ENCODE results near the gene MRPS18A. TPM values are rescaled to one million over a fixed set of nuclear protein-coding genes. Genes with fewer than 3 reads are reported as not detected.

The MRPS18A gene
- total and polyA plus RNA-seq, 2 of the 13 experiments (the other 11 are each of a cell fraction or from before 2014, with no cell fraction given): 87.8 to 89.1 TPM

GRCh38 chr6:43687437-43688347, at the start of gene MRPS18A (continued):
- TF ChIP-seq ATF2 (CRISPR knock-in tag; IDR thresholded peaks at IDR 0.05) (peak; percentile 48; the same call in 1 of the 2 replicates), ZSCAN22 (CRISPR knock-in tag; IDR thresholded peaks at IDR 0.05) (0 out of 2 replicates have a peak, but pooled peaks have one; percentile 21), EZH2 (conservative IDR thresholded peaks at IDR 0.05; ENCODE audit: low read depth, low read length) (no peak), RARA (CRISPR knock-in tag; IDR thresholded peaks at IDR 0.05) (peak; percentile 68), KLF11 (CRISPR knock-in tag; IDR thresholded peaks at IDR 0.05) (peak; percentile 87; the same call in 1 of the 2 replicates), TBL1XR1 (IDR thresholded peaks at IDR 0.05; ENCODE audit: borderline replicate concordance, low read length, partially characterized antibody) (no peak), ZMYM3 (CRISPR knock-in tag; IDR thresholded peaks at IDR 0.05) (no peak), HHEX (CRISPR knock-in tag; IDR thresholded peaks at IDR 0.05) (no peak), NAIF1 (CRISPR knock-in tag; IDR thresholded peaks at IDR 0.05; ENCODE audit: borderline replicate concordance) (0 out of 2 replicates have a peak, but pooled peaks have one; percentile 22), POLR2A (IDR thresholded peaks at IDR 0.05; ENCODE audit: insufficient read depth in 1 of 2, low read depth in 2 of 2, low read length in 2 of 2) (peak; percentile 80 to 82), RBFOX2 (IDR thresholded peaks at IDR 0.05; ENCODE audit: low read depth, low read length) (peak; percentile 87), HNRNPLL (IDR thresholded peaks at IDR 0.05; ENCODE audit: low read depth, low read length, poor library complexity, severe bottlenecking) (peak; percentile 84), ZNF564 (CRISPR knock-in tag; IDR thresholded peaks at IDR 0.05) (no peak), ZNF766 (CRISPR knock-in tag; IDR thresholded peaks at IDR 0.05; ENCODE audit: borderline replicate concordance) (no peak), ZNF597 (CRISPR knock-in tag; IDR thresholded peaks at IDR 0.05) (no peak), ZNF557 (CRISPR knock-in tag; IDR thresholded peaks at IDR 0.05) (no peak), ZNF225 (CRISPR knock-in tag; IDR thresholded peaks at IDR 0.05) (no peak), TEAD3 (CRISPR knock-in tag; optimal IDR thresholded peaks at IDR 0.05; ENCODE audit: borderline replicate concordance) (peak; percentile 70), ZBTB34 (CRISPR knock-in tag; IDR thresholded peaks at IDR 0.05) (no peak), ZBTB3 (CRISPR knock-in tag; IDR thresholded peaks at IDR 0.05; ENCODE audit: borderline replicate concordance, low read depth) (peak; percentile 73; the same call in 1 of the 2 replicates), PHB2 (IDR thresholded peaks at IDR 0.05; ENCODE audit: partially characterized antibody) (no peak), ZIK1 (CRISPR knock-in tag; IDR thresholded peaks at IDR 0.05; ENCODE audit: borderline replicate concordance, low read depth) (0 out of 2 replicates have a peak, but pooled peaks have one; percentile 36), ZNF781 (CRISPR knock-in tag; IDR thresholded peaks at IDR 0.05; ENCODE audit: borderline replicate concordance, not compliant biosample characterization) (peak; percentile 34), GZF1 (CRISPR knock-in tag; IDR thresholded peaks at IDR 0.05) (0 out of 2 replicates have a peak, but pooled peaks have one; percentile 27), ZNF44 (CRISPR knock-in tag; IDR thresholded peaks at IDR 0.05) (peak; percentile 59; the same call in 1 of the 2 replicates), GFI1 (CRISPR knock-in tag; IDR thresholded peaks at IDR 0.05; ENCODE audit: borderline replicate concordance) (no peak)

Measured in HepG2 (cell line).